ENCODE measurements around the gene SOAT2. TPM values are rescaled to one million over a fixed set of nuclear protein-coding genes. Genes with fewer than 3 reads are reported as not detected.

The SOAT2 gene
- total RNA-seq, 2 experiments from 2014 or later = 10.8 to 13.3 TPM

DNA sequence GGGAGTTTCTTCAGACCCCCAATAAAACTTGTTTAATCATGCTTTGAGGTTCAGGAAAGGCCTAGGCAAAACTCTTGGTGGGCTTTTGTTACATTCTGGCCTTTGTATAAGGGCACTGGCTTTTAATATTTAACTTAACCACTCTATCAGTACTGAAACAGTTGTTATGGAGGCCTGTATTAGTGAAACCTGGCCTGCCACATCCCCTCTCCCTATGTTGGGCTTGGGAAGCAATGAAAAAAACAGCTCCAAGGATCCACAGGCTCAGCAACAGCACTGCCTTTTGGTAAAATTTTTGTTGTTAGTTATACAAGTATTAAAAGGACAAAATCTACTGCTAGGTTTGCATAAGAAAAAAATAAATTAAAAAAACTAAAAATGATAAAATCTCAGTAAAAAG lies 10.7 kb downstream of the SOAT2 start:
- CTCF ChIA-PET = interaction anchor here (1.0 kb wide), 1 partner anchor 48 kb away, joined by 3 read pairs; no protein-coding TSS in a partner anchor
- ATAC-seq (no peak), DNase-seq (no peak)
- H3K4me1 Mint-ChIP-seq (ENCODE audit: low read depth) = no peaks in the 10 kb centered on the region
- H3K27me3 Mint-ChIP-seq (ENCODE audit: low read depth) = no peaks in the 10 kb centered on the region
- no peak overlapping the region for H3K27ac Mint-ChIP-seq
- peaks cover 2% of the 10 kb centered on the region for H3K36me3 Mint-ChIP-seq (ENCODE audit: low read depth)
- POLR2A ChIA-PET = no interaction called here
- no peak overlapping the region for H3K4me3 Mint-ChIP-seq
- no peaks in the 10 kb centered on the region for H3K9me3 Mint-ChIP-seq (ENCODE audit: insufficient read depth)

DNA sequence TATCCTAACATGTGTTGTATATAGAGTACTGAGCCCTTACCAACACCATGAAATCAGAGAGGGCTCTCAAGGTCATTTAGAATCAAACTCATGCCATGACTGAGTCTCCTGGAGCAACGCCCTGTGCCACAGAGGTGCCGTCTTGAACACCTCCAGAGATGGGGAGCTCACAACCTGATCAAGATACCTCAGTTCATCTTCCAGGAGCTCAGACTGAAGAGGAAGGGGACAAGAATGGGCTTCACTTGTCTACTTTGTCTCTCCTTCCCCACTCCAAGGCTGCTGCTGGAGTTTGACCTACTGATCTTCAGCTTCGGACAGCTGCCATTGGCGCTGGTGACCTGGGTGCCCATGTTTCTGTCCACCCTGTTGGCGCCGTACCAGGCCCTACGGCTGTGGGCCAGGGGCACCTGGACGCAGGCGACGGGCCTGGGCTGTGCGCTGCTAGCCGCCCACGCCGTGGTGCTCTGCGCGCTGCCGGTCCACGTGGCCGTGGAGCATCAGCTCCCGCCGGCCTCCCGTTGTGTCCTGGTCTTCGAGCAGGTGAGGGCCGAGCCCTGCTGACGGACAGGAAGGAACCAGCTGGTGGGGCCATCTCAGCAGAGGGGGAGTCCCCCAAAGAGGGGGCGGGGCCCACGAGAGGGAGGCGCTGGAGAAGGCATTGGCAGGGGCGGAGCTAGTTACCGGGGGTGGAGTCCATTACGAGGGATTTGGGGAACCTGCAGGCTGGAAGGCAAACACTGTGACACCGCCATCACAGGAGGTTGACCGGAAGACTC lies 12.0 kb downstream of the SOAT2 start:
- DNase-seq (no peak), ATAC-seq (no peak)
- ChIA-PET CTCF (interaction anchor here (1.2 kb wide), 1 partner anchor 49 kb away, joined by 3 read pairs; no protein-coding TSS in a partner anchor), POLR2A (no interaction called here)
- Mint-ChIP-seq H3K27ac (no peak overlapping the region), H3K4me3 (no peak overlapping the region), H3K36me3 (ENCODE audit: low read depth) (no peaks in the 10 kb centered on the region), H3K27me3 (ENCODE audit: low read depth) (no peaks in the 10 kb centered on the region), H3K9me3 (ENCODE audit: insufficient read depth) (no peaks in the 10 kb centered on the region), H3K4me1 (ENCODE audit: low read depth) (no peaks in the 10 kb centered on the region)

DNA sequence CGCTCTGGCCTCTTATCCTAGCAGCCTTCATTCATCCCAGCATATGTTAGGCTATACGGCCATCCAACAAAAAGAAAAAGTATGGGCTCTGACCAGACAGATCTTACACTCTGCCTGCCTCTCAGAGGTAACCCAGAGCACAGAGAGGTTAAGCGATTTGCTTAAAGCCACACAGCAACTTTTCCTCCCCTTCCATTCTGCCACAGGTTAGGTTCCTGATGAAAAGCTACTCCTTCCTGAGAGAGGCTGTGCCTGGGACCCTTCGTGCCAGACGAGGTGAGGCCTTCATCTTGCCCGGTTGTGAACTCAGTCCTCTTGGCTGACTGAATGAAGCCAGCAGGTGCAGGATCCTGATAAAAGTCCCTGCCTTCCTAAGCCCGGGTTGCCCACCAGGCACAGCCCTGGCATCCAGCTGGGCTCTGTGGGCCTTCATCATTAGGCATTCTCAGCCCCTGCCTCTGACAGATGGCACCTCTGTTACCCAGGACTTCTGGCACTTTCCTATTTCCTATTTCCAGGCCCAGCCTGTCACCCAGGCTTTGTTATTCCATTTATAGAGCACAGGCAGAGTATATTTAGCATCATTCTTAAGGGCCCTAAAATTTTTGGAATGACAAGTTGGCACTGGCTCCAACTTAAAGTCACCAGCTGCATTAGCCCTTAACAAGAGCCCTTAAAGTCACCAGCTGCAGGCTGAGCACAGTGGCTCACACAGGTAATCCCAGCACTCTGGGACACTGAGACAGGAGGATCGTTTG lies 12.8 kb downstream of the SOAT2 start:
- no peaks in the 10 kb centered on the region for H3K9me3 Mint-ChIP-seq (ENCODE audit: insufficient read depth)
- DNase-seq = no peak
- H3K4me3 Mint-ChIP-seq = no peak overlapping the region
- ChIA-PET CTCF (interaction anchor here (1.2 kb wide), 1 partner anchor 50 kb away, joined by 3 read pairs; no protein-coding TSS in a partner anchor), POLR2A (no interaction called here)
- H3K4me1 Mint-ChIP-seq (ENCODE audit: low read depth) = no peaks in the 10 kb centered on the region
- H3K27me3 Mint-ChIP-seq (ENCODE audit: low read depth) = no peaks in the 10 kb centered on the region
- no peak for ATAC-seq
- H3K27ac Mint-ChIP-seq = no peak overlapping the region
- no peaks in the 10 kb centered on the region for H3K36me3 Mint-ChIP-seq (ENCODE audit: low read depth)

DNA sequence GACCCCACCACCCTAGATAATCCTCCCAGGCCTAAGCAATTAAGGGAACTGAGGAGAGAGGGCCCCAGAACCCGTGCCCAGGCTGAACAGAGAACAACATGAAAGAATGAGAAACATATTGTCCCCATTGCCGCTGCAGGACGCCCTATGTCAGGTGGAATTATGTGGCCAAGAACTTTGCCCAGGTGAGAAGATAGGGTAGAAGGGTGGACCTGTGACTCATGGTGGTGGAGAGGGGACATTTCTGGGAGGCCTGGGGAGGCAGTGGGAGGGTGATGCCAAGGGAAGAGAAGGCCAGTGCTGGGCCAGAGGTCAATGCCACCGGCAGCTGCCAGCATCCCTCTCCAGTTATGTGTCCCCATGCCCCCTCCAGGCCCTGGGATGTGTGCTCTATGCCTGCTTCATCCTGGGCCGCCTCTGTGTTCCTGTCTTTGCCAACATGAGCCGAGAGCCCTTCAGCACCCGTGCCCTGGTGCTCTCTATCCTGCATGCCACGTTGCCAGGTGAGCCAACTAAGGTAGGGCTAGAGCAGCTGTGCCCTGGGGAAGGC lies 15.5 kb downstream of the SOAT2 start:
- no peak overlapping the region for H3K4me3 Mint-ChIP-seq
- DNase-seq = no peak
- POLR2A ChIA-PET = no interaction called here

DNA sequence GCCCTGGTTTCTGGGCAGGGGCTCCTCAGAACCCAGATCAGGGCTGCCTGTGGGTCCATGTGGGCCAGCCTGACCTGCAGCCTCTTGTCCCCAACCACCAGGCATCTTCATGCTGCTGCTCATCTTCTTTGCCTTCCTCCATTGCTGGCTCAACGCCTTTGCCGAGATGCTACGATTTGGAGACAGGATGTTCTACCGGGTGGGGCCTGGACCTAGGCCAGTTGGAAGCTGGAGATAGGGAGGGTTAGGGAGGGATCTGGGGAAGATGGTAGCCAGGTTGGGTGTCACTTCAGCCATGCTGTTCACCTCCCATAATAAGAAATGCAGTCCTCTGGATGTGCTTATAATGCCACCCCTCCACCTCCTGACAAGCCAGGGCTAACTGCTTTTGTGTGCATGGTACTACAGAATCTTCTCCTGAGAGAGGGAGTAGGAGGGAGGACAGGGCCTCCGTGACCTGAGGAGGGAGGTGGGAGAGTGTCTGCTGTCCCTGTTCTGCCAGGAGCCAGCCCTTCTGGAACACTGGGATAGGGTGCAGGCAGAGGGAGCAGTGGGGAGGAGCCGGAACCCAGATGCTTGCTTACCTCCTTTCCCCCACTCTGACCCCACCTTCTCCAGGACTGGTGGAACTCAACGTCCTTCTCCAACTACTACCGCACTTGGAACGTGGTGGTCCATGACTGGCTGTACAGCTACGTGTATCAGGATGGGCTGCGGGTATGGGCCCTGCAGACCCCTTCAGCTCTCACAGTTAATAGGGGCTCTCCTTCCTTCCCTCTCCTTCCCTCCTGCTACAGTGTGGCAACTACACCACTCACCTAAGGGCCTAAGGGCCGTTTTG lies 17.6 kb downstream of the SOAT2 start:
- CTCF ChIA-PET = no interaction called here
- no peaks in the 10 kb centered on the region for H3K27me3 Mint-ChIP-seq (ENCODE audit: low read depth)
- H3K36me3 Mint-ChIP-seq (ENCODE audit: low read depth) = peaks cover 8% of the 10 kb centered on the region
- H3K27ac Mint-ChIP-seq = no peak overlapping the region
- no peak overlapping the region for H3K4me3 Mint-ChIP-seq
- no peak for ATAC-seq
- no peaks in the 10 kb centered on the region for H3K4me1 Mint-ChIP-seq (ENCODE audit: low read depth)
- POLR2A ChIA-PET = no interaction called here
- H3K9me3 Mint-ChIP-seq (ENCODE audit: insufficient read depth) = no peaks in the 10 kb centered on the region
- DNase-seq = no peak

More for the DNA sequence above, 15.5 kb downstream of the SOAT2 start:
- CTCF ChIA-PET = no interaction called here
- no peaks in the 10 kb centered on the region for H3K36me3 Mint-ChIP-seq (ENCODE audit: low read depth)
- no peaks in the 10 kb centered on the region for H3K4me1 Mint-ChIP-seq (ENCODE audit: low read depth)
- no peaks in the 10 kb centered on the region for H3K27me3 Mint-ChIP-seq (ENCODE audit: low read depth)
- no peak for ATAC-seq
- no peak overlapping the region for H3K27ac Mint-ChIP-seq
- H3K9me3 Mint-ChIP-seq (ENCODE audit: insufficient read depth) = no peaks in the 10 kb centered on the region

DNA sequence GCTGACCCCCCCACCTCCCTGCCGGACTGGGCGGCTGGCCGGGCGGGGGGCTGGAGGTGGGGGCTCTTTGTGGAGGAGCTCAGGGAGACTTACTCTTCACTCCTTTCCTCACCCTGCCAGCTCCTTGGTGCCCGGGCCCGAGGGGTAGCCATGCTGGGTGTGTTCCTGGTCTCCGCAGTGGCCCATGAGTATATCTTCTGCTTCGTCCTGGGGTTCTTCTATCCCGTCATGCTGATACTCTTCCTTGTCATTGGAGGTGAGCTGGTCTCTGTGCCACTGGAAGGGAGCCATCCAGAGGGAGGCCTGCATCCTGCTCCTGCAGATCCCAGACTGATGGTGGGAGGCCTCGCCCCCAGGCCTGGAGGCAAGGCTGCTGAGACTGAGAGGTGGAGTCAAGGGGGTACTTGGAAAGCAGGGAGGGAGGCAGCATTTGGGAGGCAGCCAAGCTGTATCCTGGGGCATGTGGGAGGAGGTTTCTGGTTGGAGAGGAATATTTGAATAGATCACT lies 19.7 kb downstream of the SOAT2 start:
- peaks cover 3% of the 10 kb centered on the region for H3K4me1 Mint-ChIP-seq (ENCODE audit: low read depth)
- no peak for DNase-seq
- H3K27ac Mint-ChIP-seq = peak overlapping the region; percentile 69
- ATAC-seq = no peak
- peaks cover 8% of the 10 kb centered on the region for H3K36me3 Mint-ChIP-seq (ENCODE audit: low read depth)
- no peaks in the 10 kb centered on the region for H3K9me3 Mint-ChIP-seq (ENCODE audit: insufficient read depth)
- H3K4me3 Mint-ChIP-seq = no peak overlapping the region
- H3K27me3 Mint-ChIP-seq (ENCODE audit: low read depth) = peaks cover 3% of the 10 kb centered on the region
- POLR2A ChIA-PET = no interaction called here
- CTCF ChIA-PET = no interaction called here

DNA sequence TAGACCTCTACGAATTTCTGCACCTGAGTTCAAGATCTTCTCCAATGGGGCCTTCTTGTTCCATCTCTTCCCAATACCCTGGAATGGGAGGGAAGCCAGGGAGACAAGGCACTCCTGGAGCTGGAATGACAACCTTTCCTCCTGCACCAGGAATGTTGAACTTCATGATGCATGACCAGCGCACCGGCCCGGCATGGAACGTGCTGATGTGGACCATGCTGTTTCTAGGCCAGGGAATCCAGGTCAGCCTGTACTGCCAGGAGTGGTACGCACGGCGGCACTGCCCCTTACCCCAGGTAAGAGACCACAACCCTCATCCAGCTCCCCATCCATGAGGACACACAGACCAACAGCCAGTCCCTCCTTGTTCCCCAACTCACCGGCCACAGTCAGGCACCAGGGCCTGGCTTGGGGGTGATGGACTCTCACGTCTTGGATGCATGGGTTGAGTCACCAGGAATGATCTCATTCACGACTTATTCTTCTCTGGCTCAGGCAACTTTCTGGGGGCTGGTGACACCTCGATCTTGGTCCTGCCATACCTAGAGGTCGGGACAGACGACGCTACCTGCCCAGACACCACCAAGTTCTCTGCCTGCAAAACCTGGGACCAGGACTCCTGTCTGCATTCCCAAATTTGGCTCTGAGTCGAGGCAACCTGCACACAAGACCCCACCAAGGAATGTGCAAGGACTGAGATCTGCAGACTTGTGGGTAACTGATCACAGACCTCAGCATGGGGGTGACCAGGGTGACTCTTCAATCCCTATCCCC lies 20.5 kb downstream of the SOAT2 start:
- Mint-ChIP-seq H3K4me1 (ENCODE audit: low read depth) (peaks cover 3% of the 10 kb centered on the region), H3K27me3 (ENCODE audit: low read depth) (peaks cover 3% of the 10 kb centered on the region), H3K27ac (no peak overlapping the region), H3K36me3 (ENCODE audit: low read depth) (peaks cover 8% of the 10 kb centered on the region), H3K9me3 (ENCODE audit: insufficient read depth) (no peaks in the 10 kb centered on the region), H3K4me3 (no peak overlapping the region)
- no peak for ATAC-seq
- no peak for DNase-seq
- ChIA-PET CTCF (interaction anchor here (1.1 kb wide), 1 partner anchor 58 kb away, joined by 3 read pairs; no protein-coding TSS in a partner anchor), POLR2A (no interaction called here)

DNA sequence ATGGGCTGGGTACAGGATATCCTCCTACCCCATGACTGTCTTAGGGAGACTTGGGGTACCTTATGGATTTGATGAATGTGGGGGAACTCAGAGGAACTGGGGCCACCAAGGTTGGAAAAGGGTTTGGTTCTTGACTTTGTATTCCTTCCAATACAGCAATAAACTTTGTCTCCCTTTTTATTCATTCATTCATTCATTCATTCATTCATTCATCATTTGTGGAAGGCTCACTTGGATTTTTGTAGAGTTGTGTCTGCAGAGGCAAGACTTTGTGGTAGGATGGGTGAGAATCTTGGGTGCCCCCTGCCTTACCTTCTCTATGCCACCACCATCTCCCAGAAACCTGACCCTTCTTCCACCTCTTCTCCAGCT lies 21.1 kb downstream of the SOAT2 start:
- Mint-ChIP-seq H3K9me3 (ENCODE audit: insufficient read depth) (no peaks in the 10 kb centered on the region), H3K27ac (no peak overlapping the region), H3K4me1 (ENCODE audit: low read depth) (peaks cover 3% of the 10 kb centered on the region), H3K27me3 (ENCODE audit: low read depth) (peaks cover 3% of the 10 kb centered on the region), H3K4me3 (no peak overlapping the region), H3K36me3 (ENCODE audit: low read depth) (peaks cover 8% of the 10 kb centered on the region)
- no peak for DNase-seq
- CTCF ChIA-PET = interaction anchor here (1.1 kb wide), 1 partner anchor 59 kb away, joined by 3 read pairs; no protein-coding TSS in a partner anchor
- ATAC-seq = no peak
- POLR2A ChIA-PET = no interaction called here

DNA sequence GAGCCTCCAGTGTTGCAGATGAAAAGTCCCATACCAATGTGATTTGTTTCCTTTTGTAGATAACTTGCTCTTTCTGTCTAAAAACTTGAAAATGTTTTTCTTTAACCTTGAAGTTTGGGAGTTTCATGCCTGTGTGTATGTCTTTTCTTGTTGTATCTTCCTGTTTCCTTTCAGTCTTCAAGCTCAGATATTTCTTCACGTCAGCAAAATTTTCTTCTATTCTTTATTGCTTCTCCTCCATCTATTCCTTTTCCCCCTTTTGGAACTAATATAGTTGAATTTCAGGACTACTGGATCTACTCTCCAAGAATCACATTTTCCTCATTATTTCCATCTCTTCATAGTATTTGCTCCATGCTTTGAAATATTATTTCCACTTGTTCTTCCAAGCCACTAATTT lies 23.9 kb downstream of the SOAT2 start:
- H3K4me1 Mint-ChIP-seq (ENCODE audit: low read depth) = peaks cover 3% of the 10 kb centered on the region
- no peak overlapping the region for H3K27ac Mint-ChIP-seq
- DNase-seq = no peak
- ATAC-seq = no peak
- ChIA-PET POLR2A (no interaction called here), CTCF (interaction anchor here (0.5 kb wide), 1 partner anchor 183 kb away, joined by 3 read pairs; no protein-coding TSS in a partner anchor)
- no peaks in the 10 kb centered on the region for H3K9me3 Mint-ChIP-seq (ENCODE audit: insufficient read depth)
- H3K27me3 Mint-ChIP-seq (ENCODE audit: low read depth) = peaks cover 3% of the 10 kb centered on the region
- H3K36me3 Mint-ChIP-seq (ENCODE audit: low read depth) = peaks cover 8% of the 10 kb centered on the region
- H3K4me3 Mint-ChIP-seq = no peak overlapping the region

DNA sequence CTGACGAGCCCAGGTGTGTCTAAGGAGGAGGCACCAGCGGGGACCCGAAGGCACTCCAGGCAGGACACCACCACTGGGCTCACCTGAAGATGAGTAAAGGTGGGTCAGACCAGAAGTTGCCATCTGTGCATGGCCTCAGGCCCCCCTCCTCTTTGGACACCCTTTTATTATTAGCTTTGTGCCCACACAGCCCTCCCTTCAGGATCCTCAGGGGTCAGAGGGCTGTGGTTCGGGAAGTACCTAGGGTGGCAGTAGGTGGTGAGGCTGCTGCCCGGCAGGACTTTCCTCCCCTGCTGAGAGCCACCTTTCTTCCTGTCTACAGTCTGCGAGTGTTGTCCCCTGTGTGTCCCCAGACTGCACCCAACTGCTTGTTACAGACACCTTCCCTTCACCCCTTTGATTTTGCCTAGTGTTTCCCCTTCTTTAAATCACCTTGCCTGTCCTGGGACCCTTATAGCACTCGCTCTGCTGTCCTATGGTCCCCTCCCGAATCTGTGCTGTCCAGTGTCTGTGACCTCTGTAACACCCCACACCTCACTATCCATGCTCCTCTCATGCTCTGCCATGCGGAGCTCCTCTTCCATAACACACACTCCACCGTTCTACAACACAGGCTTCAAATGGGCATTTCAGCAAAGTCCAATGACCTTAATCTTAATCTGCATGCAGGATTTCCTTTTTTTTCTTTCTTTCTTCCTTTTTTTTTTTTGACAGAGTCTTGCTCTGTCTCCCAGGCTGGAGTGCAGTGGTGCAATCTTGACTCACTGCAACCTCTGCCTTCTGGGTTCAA lies 25.7 kb downstream of the SOAT2 start:
- peaks cover 7% of the 10 kb centered on the region for H3K36me3 Mint-ChIP-seq (ENCODE audit: low read depth)
- POLR2A ChIA-PET = no interaction called here

More for the DNA sequence above, 25.7 kb downstream of the SOAT2 start:
- CTCF ChIA-PET = no interaction called here
- Mint-ChIP-seq H3K4me1 (ENCODE audit: low read depth) (peaks cover 3% of the 10 kb centered on the region), H3K4me3 (no peak overlapping the region), H3K27ac (no peak overlapping the region), H3K27me3 (ENCODE audit: low read depth) (peaks cover 3% of the 10 kb centered on the region), H3K9me3 (ENCODE audit: insufficient read depth) (no peaks in the 10 kb centered on the region)
- ATAC-seq = no peak
- DNase-seq = no peak

All from activated CD8-positive, alpha-beta T cell treated with anti-CD3 and anti-CD28 coated beads, Interleukin-2, amount 10 ng/mL, durations not matched to agents 7 days and 5 days (primary cell).